ENCODE measurements around the gene DUSP15.

The DUSP15 gene

GRCh38 chr20:31879143-31879987 is 9.0 kb upstream of the DUSP15 start:
- peak; percentile 97 for DNase-seq
- Histone ChIP-seq H3K27me3 (no peaks in the 10 kb centered on the region), H3K36me3 (no peaks in the 10 kb centered on the region), H3K9me3 (no peaks in the 10 kb centered on the region), H3K4me1 (no peaks in the 10 kb centered on the region), H3K4me3 (ENCODE audit: low read depth, low read length) (peak overlapping the region; percentile 74)
- TF ChIP-seq CTCF (IDR thresholded peaks at IDR 0.05; ENCODE audit: low read depth, low read length): no peak

GRCh38 chr20:31877684-31878083 is 7.4 kb upstream of the DUSP15 start:
- Histone ChIP-seq H3K36me3 (no peaks in the 10 kb centered on the region), H3K4me3 (ENCODE audit: low read depth, low read length) (no peak overlapping the region), H3K4me1 (no peaks in the 10 kb centered on the region), H3K27me3 (no peaks in the 10 kb centered on the region), H3K9me3 (no peaks in the 10 kb centered on the region)
- no peak for TF ChIP-seq CTCF (IDR thresholded peaks at IDR 0.05; ENCODE audit: low read depth, low read length)
- no peak for DNase-seq

- no peak for DNase-seq
- H3K27me3 ChIP-seq: peaks cover 15% of the 10 kb centered on the region
- no peak overlapping the region for H3K4me3 ChIP-seq (ENCODE audit: low read depth, low read length)
- no peaks in the 10 kb centered on the region for H3K36me3 ChIP-seq
- no peaks in the 10 kb centered on the region for H3K4me1 ChIP-seq
- TF ChIP-seq CTCF (IDR thresholded peaks at IDR 0.05; ENCODE audit: low read depth, low read length): no peak
- H3K9me3 ChIP-seq: no peaks in the 10 kb centered on the region
Measured at GRCh38 chr20:31875671-31876070, 5.3 kb upstream of the DUSP15 start.

DNA sequence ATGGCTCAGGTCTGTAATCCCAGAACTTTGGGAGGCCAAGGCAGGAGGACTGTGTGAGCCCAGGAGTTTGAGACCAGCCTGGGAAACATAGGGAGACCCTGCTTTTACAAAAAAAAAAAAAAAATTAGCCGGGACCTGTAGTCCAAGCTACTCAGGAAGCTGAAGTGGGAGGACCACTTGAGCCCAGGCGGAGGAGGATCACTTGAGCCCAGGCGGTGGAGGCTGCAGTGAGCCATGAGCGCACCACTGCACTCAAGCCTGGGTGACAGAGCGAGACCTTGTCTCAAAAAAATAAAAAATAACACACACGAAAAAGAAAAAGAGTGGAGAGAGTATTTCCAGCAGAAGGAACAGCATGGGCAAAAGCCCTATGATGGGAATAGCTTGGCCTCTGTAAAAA is 2.1 kb upstream of the DUSP15 start:
- DNase-seq: no peak
- H3K9me3 ChIP-seq: no peaks in the 10 kb centered on the region
- H3K36me3 ChIP-seq: no peaks in the 10 kb centered on the region
- no peak overlapping the region for H3K4me3 ChIP-seq (ENCODE audit: low read depth, low read length)
- TF ChIP-seq CTCF (IDR thresholded peaks at IDR 0.05; ENCODE audit: low read depth, low read length): no peak
- H3K4me1 ChIP-seq: no peaks in the 10 kb centered on the region
- H3K27me3 ChIP-seq: peaks cover 31% of the 10 kb centered on the region

- peaks cover 31% of the 10 kb centered on the region for H3K27me3 ChIP-seq
- H3K4me1 ChIP-seq: no peaks in the 10 kb centered on the region
- DNase-seq: no peak
- H3K9me3 ChIP-seq: no peaks in the 10 kb centered on the region
- no peaks in the 10 kb centered on the region for H3K36me3 ChIP-seq
- no peak overlapping the region for H3K4me3 ChIP-seq (ENCODE audit: low read depth, low read length)
- TF ChIP-seq CTCF (IDR thresholded peaks at IDR 0.05; ENCODE audit: low read depth, low read length): no peak
Measured at GRCh38 chr20:31871618-31871954, 1.3 kb upstream of the DUSP15 start.
